Fibroblast of skin of right quadriceps (primary cell): ENCODE data around the gene SLC39A2.

Source experiments
- DNase-seq: peaks from one replicate; pipeline ENCODE4 v3.0.0-alpha.2; 2013

Gene SLC39A2

GRCh38 chr14:21049271-21049673, 50.2 kb downstream of the SLC39A2 start:
- DNase-seq = peak; percentile 39

GRCh38 chr14:21050597-21050996, 51.5 kb downstream of the SLC39A2 start:
- DNase-seq = no peak
